ENCODE results near the gene ARID3A.

The ARID3A gene

DNA sequence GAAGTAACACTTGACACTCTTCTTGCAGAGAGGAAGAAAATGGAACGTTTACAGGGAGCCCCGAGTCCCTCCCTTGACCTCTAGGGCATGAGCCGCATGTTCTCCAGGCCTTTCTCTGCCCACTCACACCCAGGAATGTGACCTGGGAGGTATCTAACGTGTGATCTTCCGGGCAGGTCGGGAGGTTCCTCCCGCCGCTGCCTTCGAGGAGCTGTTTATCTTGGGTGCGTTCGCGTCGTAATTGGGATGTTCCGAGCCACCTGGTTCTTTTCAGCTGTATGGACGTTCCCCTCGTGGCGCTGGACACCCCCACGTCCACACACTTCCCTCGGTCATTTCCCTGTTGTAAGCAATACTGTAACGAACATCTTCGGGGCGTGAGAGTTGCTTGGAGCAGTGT lies 13.6 kb downstream of the ARID3A start:
- no peaks in the 10 kb centered on the region for H3K9me2 ChIP-seq (replicated peaks; ENCODE audit: low read depth, low read length)
- peaks cover 5% of the 10 kb centered on the region; the same call in 1 of the 2 replicates for H3K36me3 ChIP-seq (ENCODE audit: insufficient read depth, low read length)
- H3K4me1 ChIP-seq (ENCODE audit: insufficient read depth, low read length, poor library complexity, severe bottlenecking): no peaks in the 10 kb centered on the region
- no peak overlapping the region for H3K4me2 ChIP-seq (ENCODE audit: low read depth, low read length, poor library complexity, severe bottlenecking)
- no peaks in the 10 kb centered on the region for H3F3A ChIP-seq (ENCODE audit: low read depth)
- peaks cover 9% of the 10 kb centered on the region for H4K20me1 ChIP-seq (ENCODE audit: insufficient read depth, low read length, poor library complexity, severe bottlenecking)
- TF ChIP-seq, protein P1, sequence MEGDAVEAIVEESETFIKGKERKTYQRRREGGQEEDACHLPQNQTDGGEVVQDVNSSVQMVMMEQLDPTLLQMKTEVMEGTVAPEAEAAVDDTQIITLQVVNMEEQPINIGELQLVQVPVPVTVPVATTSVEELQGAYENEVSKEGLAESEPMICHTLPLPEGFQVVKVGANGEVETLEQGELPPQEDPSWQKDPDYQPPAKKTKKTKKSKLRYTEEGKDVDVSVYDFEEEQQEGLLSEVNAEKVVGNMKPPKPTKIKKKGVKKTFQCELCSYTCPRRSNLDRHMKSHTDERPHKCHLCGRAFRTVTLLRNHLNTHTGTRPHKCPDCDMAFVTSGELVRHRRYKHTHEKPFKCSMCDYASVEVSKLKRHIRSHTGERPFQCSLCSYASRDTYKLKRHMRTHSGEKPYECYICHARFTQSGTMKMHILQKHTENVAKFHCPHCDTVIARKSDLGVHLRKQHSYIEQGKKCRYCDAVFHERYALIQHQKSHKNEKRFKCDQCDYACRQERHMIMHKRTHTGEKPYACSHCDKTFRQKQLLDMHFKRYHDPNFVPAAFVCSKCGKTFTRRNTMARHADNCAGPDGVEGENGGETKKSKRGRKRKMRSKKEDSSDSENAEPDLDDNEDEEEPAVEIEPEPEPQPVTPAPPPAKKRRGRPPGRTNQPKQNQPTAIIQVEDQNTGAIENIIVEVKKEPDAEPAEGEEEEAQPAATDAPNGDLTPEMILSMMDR (conservative IDR thresholded peaks at IDR 0.05; ENCODE audit: low read length): no peak
- no peak for TF ChIP-seq EZH2phosphoT487 (IDR thresholded peaks at IDR 0.05; ENCODE audit: borderline replicate concordance)
- no peak overlapping the region for H3K9ac ChIP-seq (ENCODE audit: low read depth, low read length, poor library complexity, severe bottlenecking)
- H3K4me3 ChIP-seq (ENCODE audit: low read length, poor library complexity, severe bottlenecking): no peak overlapping the region
- peaks cover 22% of the 10 kb centered on the region; the same call in 1 of the 2 replicates for H3K79me2 ChIP-seq (ENCODE audit: insufficient read depth, low read length)
- H3K9me3 ChIP-seq (ENCODE audit: insufficient read depth, low read depth, low read length): no peaks in the 10 kb centered on the region
- H2AFZ ChIP-seq (ENCODE audit: low read length): no peak overlapping the region
- H3K27me3 ChIP-seq (ENCODE audit: insufficient read depth, low read length, poor library complexity, severe bottlenecking): no peaks in the 10 kb centered on the region

DNA sequence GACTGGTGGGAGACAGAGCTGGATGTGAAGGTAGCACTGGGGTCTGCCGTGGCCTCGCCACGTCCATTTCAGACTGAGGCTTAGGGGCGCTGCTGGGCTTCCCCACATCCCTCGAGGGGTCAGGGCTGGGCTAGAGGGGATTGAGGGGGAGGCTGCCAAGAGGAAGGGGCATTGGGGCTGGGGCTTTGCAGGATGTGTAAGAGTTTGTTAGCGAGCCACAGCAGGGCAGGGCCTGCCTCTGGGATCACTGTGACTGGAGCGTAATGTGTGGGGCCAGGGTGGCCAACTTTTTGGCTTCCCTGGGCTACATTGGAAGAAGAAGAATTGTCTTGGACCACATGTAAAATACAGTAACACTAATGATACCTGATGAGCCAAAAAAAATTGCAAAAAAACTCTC lies 14.1 kb downstream of the ARID3A start:
- no peaks in the 10 kb centered on the region for H3K9me2 ChIP-seq (replicated peaks; ENCODE audit: low read depth, low read length)
- H4K20me1 ChIP-seq (ENCODE audit: insufficient read depth, low read length, poor library complexity, severe bottlenecking): peaks cover 13% of the 10 kb centered on the region
- H3K79me2 ChIP-seq (ENCODE audit: insufficient read depth, low read length): peaks cover 22% of the 10 kb centered on the region; the same call in 1 of the 2 replicates
- H3K4me1 ChIP-seq (ENCODE audit: insufficient read depth, low read length, poor library complexity, severe bottlenecking): no peaks in the 10 kb centered on the region
- H2AFZ ChIP-seq (ENCODE audit: low read length): no peak overlapping the region
- H3F3A ChIP-seq (ENCODE audit: low read depth): no peaks in the 10 kb centered on the region
- H3K9ac ChIP-seq (ENCODE audit: low read depth, low read length, poor library complexity, severe bottlenecking): no peak overlapping the region
- H3K27me3 ChIP-seq (ENCODE audit: insufficient read depth, low read length, poor library complexity, severe bottlenecking): no peaks in the 10 kb centered on the region
- H3K9me3 ChIP-seq (ENCODE audit: insufficient read depth, low read depth, low read length): no peaks in the 10 kb centered on the region
- no peak for TF ChIP-seq EZH2phosphoT487 (IDR thresholded peaks at IDR 0.05; ENCODE audit: borderline replicate concordance)
- TF ChIP-seq, protein P1 (conservative IDR thresholded peaks at IDR 0.05; ENCODE audit: low read length): no peak
- no peak overlapping the region for H3K4me3 ChIP-seq (ENCODE audit: low read length, poor library complexity, severe bottlenecking)
- H3K36me3 ChIP-seq (ENCODE audit: insufficient read depth, low read length): peaks cover 5% of the 10 kb centered on the region; the same call in 1 of the 2 replicates
- no peak overlapping the region for H3K4me2 ChIP-seq (ENCODE audit: low read depth, low read length, poor library complexity, severe bottlenecking)

DNA sequence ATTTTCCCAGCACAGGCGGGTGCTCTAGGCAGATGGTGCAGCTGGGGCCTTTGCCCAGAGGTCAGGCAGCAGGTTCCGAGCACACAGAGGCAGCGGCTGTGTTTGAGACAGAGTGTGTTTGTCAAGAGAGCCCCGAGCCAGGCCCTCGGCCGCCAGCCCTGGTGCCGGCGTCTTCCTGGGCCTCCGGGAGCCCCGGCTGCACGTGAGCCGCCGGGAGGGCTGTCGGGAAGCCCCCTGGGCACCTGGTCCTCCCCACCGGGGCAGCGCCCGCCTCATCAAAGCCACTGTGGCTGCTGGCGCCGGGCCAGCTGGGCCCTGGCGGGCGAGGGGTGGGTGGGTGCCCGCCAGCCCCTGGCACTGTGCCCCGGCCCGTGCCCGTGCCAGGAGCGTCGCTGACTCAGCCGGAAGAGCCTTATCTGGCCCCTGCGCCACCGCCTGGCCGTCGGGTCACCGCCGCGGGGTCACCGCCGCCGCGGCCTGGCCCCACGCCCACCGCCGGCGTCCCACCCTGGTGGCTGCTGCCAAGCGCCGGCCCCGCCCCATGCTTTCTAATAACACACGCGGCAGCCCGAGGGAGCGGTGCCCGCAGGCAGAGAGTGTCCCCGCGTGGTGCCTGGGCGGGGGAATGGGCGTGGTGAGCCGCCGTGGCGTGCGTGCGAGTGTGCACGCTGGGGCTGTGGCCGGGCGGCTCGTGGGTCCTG lies 14.9 kb downstream of the ARID3A start:
- Histone ChIP-seq H4K20me1 (ENCODE audit: insufficient read depth, low read length, poor library complexity, severe bottlenecking) (peaks cover 13% of the 10 kb centered on the region), H3K4me3 (ENCODE audit: low read length, poor library complexity, severe bottlenecking) (no peak overlapping the region), H3K79me2 (ENCODE audit: insufficient read depth, low read length) (peaks cover 22% of the 10 kb centered on the region; the same call in 1 of the 2 replicates), H3K36me3 (ENCODE audit: insufficient read depth, low read length) (peaks cover 5% of the 10 kb centered on the region; the same call in 1 of the 2 replicates), H3K9ac (ENCODE audit: low read depth, low read length, poor library complexity, severe bottlenecking) (no peak overlapping the region), H2AFZ (ENCODE audit: low read length) (no peak overlapping the region), H3K4me1 (ENCODE audit: insufficient read depth, low read length, poor library complexity, severe bottlenecking) (no peaks in the 10 kb centered on the region), H3K9me3 (ENCODE audit: insufficient read depth, low read depth, low read length) (no peaks in the 10 kb centered on the region), H3K4me2 (ENCODE audit: low read depth, low read length, poor library complexity, severe bottlenecking) (no peak overlapping the region), H3F3A (ENCODE audit: low read depth) (no peaks in the 10 kb centered on the region), H3K9me2 (replicated peaks; ENCODE audit: low read depth, low read length) (no peaks in the 10 kb centered on the region), H3K27me3 (ENCODE audit: insufficient read depth, low read length, poor library complexity, severe bottlenecking) (no peaks in the 10 kb centered on the region)
- TF ChIP-seq, protein P1 (conservative IDR thresholded peaks at IDR 0.05; ENCODE audit: low read length): no peak
- TF ChIP-seq EZH2phosphoT487 (IDR thresholded peaks at IDR 0.05; ENCODE audit: borderline replicate concordance): no peak

All from Loucy (cell line).